ENCODE data around the gene ADGRD2. TPM values are rescaled to one million over a fixed set of nuclear protein-coding genes. Genes with fewer than 3 reads are reported as not detected.
"Not testable (repeated sequence)": the region's sequence is repeated elsewhere in the genome, so short reads cannot be mapped to it uniquely, and the experiment has no call there.

Gene ADGRD2
- total RNA-seq, 1 experiment from 2014 or later: not detected

DNA sequence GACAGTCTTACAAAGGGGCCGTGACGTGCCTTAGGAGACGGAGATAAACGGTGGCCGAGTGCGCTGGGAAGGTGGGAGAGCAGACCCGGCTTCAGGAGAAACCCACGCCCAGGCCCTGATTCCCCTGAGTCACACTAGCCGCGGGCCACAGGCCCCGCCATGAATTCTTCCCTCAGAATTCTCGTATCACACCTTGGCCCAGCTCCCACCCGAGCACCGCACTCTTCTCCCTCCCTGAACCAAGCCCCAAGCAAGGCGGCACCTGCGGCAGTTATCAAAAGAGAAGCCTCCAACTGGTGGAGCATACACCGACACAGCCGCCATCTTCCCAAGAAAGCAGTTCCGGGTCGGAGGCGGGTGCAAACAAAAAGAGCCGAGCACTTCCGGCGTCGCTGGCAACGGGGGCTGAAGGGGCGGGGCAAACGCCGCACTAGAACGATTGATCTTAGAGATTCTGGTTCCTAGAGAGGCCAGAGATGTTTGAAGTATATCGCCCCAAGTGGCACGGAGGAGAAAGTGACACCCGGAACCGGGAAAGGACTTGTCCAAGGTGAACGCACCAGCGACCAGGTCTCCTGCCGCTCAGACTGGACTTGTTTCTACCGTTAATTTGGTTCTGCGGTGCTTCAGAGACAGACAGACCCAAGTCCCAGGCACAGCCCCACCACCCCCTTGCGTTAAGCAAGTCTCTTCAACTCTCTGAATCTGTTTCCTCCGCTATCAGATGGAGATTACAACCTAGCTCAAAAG, 35.0 kb upstream of the ADGRD2 start, which contains the start of gene PSMB7:
TSS of gene PSMB7 (minus strand) at position 341 of the 750 bp plus-strand sequence. CDS start at position 324, 17 bp downstream.
- H4K20me1 ChIP-seq (ENCODE audit: insufficient read depth, low read depth, low read length): no peaks in the 10 kb centered on the region
- peaks cover 29% of the 10 kb centered on the region; the same call in 1 of the 2 replicates for H3K36me3 ChIP-seq (ENCODE audit: insufficient read depth, low read length)
- H3K79me2 ChIP-seq (ENCODE audit: low read length): peaks cover 37% of the 10 kb centered on the region
- peaks cover 23% of the 10 kb centered on the region for H3K4me1 ChIP-seq (ENCODE audit: low read length)
- peak within 1 kb of the TSS; percentile 79 for H3K9ac ChIP-seq (ENCODE audit: low read length)
- no peaks in the 10 kb centered on the region for H3K9me2 ChIP-seq (replicated peaks; ENCODE audit: insufficient read depth, low read length)
- no peaks in the 10 kb centered on the region for H3K9me3 ChIP-seq (ENCODE audit: low read length)
- H3K27ac ChIP-seq (ENCODE audit: low read length): no peak within 1 kb of the TSS
- H3K27me3 ChIP-seq (ENCODE audit: low read length): no peaks in the 10 kb centered on the region
- peak within 1 kb of the TSS; percentile 88 for H2AFZ ChIP-seq (ENCODE audit: low read length)
- peak within 1 kb of the TSS; percentile 85 for H3K4me2 ChIP-seq (ENCODE audit: low read depth, low read length, poor library complexity, severe bottlenecking)
- peak; percentile 100 for DNase-seq
- H3K4me3 ChIP-seq (ENCODE audit: low read length): peak within 1 kb of the TSS; percentile 82

DNA sequence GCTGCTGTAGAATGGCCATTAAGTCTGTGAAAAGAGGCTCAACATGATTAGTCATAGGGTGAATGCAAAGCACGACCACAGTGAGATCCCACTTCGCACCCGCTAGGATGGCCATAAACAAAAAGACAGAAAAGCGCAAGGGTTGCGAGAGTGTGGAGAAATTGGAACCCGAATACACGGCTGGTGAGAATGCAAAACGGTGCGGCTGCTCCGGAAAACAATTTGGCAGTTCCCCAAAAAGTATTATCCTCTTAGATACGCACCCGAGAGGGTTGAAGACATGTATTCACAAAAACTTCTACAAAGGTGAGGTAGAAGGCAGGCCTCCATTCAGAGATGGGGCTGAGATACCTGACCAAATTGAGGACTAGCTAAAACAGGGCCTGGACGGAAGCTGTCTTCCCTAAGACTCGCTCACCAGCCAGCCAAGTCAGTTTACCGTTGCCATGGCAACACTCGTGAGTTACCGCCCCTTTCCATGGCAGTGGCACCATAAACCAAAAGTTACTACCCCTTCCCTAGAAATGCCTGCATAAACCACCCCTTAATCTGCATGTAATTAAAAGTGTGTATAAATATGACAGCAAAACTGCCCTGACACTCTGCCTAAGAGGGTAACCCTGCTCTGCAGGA, 34.3 kb upstream of the ADGRD2 start:
- Histone ChIP-seq H3K9me3 (ENCODE audit: low read length) (no peaks in the 10 kb centered on the region), H3K27me3 (ENCODE audit: low read length) (no peaks in the 10 kb centered on the region), H3K9me2 (replicated peaks; ENCODE audit: insufficient read depth, low read length) (no peaks in the 10 kb centered on the region), H3K27ac (ENCODE audit: low read length) (no peak overlapping the region), H2AFZ (ENCODE audit: low read length) (peak overlapping the region; percentile 88), H3K9ac (ENCODE audit: low read length) (no peak overlapping the region), H3K4me1 (ENCODE audit: low read length) (peaks cover 30% of the 10 kb centered on the region), H3K36me3 (ENCODE audit: insufficient read depth, low read length) (peaks cover 25% of the 10 kb centered on the region; the same call in 1 of the 2 replicates), H3K4me3 (ENCODE audit: low read length) (peak overlapping the region; percentile 41; the same call in 1 of the 2 replicates), H3K4me2 (ENCODE audit: low read depth, low read length, poor library complexity, severe bottlenecking) (peak overlapping the region; percentile 44), H4K20me1 (ENCODE audit: insufficient read depth, low read depth, low read length) (no peaks in the 10 kb centered on the region), H3K79me2 (ENCODE audit: low read length) (peaks cover 32% of the 10 kb centered on the region)
- DNase-seq: no peak

DNA sequence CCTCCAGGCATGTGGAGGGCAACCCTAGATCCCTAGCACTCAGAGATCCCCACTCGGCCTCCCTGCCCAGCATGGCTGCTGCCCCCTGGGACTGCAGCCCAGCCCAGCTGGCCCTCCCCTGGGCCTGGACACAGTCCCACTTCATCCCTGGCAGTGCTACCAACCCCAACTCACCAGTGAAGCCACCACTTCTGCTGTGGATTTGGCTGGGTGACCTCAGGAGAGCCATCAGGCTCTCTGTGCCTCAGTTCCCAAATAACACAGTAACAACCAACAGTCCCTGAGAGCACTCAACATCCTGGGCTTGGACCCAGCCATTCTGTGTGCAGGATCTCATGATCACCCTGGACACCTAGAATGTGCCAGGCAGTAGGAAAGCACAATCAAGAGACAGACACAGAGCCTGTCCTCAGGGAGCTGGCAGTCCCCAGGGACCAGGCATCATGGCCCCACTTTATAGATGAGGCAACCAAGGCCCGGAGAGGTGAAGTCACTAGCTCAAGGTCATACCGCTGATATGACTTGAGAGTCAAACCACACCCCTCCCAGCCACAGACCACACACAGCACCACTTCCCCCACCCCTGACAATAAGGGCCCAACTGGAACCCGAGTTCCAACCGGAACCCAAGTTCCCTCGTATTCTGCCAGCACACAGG, 30.3 kb upstream of the ADGRD2 start:
- no peaks in the 10 kb centered on the region for H3K9me2 ChIP-seq (replicated peaks; ENCODE audit: insufficient read depth, low read length)
- no peak for DNase-seq
- H3K9ac ChIP-seq (ENCODE audit: low read length): no peak overlapping the region
- no peaks in the 10 kb centered on the region for H3K27me3 ChIP-seq (ENCODE audit: low read length)
- no peak overlapping the region for H3K4me2 ChIP-seq (ENCODE audit: low read depth, low read length, poor library complexity, severe bottlenecking)
- no peaks in the 10 kb centered on the region for H3K9me3 ChIP-seq (ENCODE audit: low read length)
- peaks cover 2% of the 10 kb centered on the region for H3K79me2 ChIP-seq (ENCODE audit: low read length)
- H3K4me3 ChIP-seq (ENCODE audit: low read length): no peak overlapping the region
- no peak overlapping the region for H3K27ac ChIP-seq (ENCODE audit: low read length)
- H3K4me1 ChIP-seq (ENCODE audit: low read length): peaks cover 19% of the 10 kb centered on the region
- no peaks in the 10 kb centered on the region for H4K20me1 ChIP-seq (ENCODE audit: insufficient read depth, low read depth, low read length)
- peak overlapping the region; percentile 69; the same call in 1 of the 2 replicates for H2AFZ ChIP-seq (ENCODE audit: low read length)
- H3K36me3 ChIP-seq (ENCODE audit: insufficient read depth, low read length): no peaks in the 10 kb centered on the region

DNA sequence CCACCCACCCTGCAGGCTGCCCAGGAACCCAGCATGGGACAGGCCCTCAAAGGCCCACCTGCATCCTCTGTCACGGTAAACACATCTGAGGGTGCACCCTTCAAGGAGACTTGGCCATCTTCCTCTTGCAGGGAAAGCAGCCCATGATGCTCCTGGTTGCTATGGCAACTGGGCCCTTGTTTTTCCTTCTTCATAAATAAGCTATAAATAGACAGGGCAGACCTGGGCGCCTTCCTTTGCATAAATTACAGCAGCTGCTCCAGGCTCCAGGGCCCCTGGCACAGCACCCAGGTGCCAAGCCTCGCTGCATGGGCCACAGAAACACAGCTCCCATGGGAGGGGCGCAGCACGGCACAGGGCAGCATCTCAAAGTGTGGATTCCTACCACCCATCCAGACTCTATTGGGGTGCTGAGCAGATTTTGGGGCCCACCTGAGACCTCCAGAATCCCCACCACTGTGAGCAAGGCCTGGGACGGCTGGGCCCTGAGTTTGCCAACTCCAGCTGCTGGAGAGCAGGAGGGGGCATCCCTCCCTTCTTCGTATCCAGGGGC, 29.2 kb upstream of the ADGRD2 start:
- H4K20me1 ChIP-seq (ENCODE audit: insufficient read depth, low read depth, low read length): no peaks in the 10 kb centered on the region
- no peak overlapping the region for H3K9ac ChIP-seq (ENCODE audit: low read length)
- no peak overlapping the region for H2AFZ ChIP-seq (ENCODE audit: low read length)
- H3K4me2 ChIP-seq (ENCODE audit: low read depth, low read length, poor library complexity, severe bottlenecking): no peak overlapping the region
- no peaks in the 10 kb centered on the region for H3K36me3 ChIP-seq (ENCODE audit: insufficient read depth, low read length)
- H3K9me3 ChIP-seq (ENCODE audit: low read length): no peaks in the 10 kb centered on the region
- peak; percentile 49 for DNase-seq
- no peak overlapping the region for H3K4me3 ChIP-seq (ENCODE audit: low read length)
- H3K27ac ChIP-seq (ENCODE audit: low read length): no peak overlapping the region
- H3K4me1 ChIP-seq (ENCODE audit: low read length): peaks cover 17% of the 10 kb centered on the region
- no peaks in the 10 kb centered on the region for H3K79me2 ChIP-seq (ENCODE audit: low read length)
- H3K9me2 ChIP-seq (replicated peaks; ENCODE audit: insufficient read depth, low read length): no peaks in the 10 kb centered on the region
- no peaks in the 10 kb centered on the region for H3K27me3 ChIP-seq (ENCODE audit: low read length)

DNA sequence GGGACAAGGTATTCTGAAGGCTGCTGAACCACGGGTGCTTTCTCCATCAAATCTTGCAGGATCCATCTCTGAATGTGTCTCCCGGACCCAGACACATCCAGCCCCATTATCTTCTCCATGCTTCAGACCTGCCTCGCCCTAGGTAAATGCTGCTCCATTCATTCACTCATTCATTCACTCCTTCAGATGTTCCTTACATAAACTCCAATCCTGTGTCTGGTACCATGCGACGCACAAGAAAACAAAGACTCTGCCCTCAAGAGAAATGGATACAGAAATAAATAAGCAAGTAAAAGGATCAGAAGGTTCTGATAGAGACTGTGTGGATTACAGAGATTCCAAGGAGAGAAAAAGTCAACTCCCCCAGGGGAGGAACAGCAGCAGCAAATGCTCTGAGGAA, 27.1 kb upstream of the ADGRD2 start:
- DNase-seq: no peak
- no peaks in the 10 kb centered on the region for H3K9me2 ChIP-seq (replicated peaks; ENCODE audit: insufficient read depth, low read length)
- no peak overlapping the region for H3K4me3 ChIP-seq (ENCODE audit: low read length)
- H3K27me3 ChIP-seq (ENCODE audit: low read length): no peaks in the 10 kb centered on the region
- H3K27ac ChIP-seq (ENCODE audit: low read length): no peak overlapping the region
- H3K9me3 ChIP-seq (ENCODE audit: low read length): no peaks in the 10 kb centered on the region
- no peak overlapping the region for H2AFZ ChIP-seq (ENCODE audit: low read length)
- no peaks in the 10 kb centered on the region for H4K20me1 ChIP-seq (ENCODE audit: insufficient read depth, low read depth, low read length)
- H3K36me3 ChIP-seq (ENCODE audit: insufficient read depth, low read length): no peaks in the 10 kb centered on the region
- no peak overlapping the region for H3K9ac ChIP-seq (ENCODE audit: low read length)
- H3K4me2 ChIP-seq (ENCODE audit: low read depth, low read length, poor library complexity, severe bottlenecking): no peak overlapping the region
- H3K79me2 ChIP-seq (ENCODE audit: low read length): no peaks in the 10 kb centered on the region
- peaks cover 17% of the 10 kb centered on the region for H3K4me1 ChIP-seq (ENCODE audit: low read length)

DNA sequence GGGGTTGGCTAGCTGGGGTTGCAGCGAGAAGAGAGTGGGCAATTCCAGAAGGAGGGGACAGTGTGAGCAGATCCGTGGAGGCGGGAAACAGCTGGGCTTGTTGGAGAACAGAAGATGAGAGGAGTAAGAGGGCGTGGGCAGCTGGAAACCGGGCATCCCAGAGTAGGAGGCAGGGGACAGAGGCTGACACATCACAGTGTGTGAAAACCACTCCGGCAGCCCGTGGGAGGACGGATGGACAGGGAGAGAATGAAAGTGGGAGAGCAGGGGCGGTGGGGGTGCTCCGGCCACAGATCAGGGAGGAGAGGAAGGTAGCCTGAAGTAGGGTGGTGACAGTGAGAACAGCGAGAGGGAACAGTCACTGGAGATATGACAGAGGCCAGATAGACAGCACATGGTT, 26.7 kb upstream of the ADGRD2 start:
- Histone ChIP-seq H3K9ac (ENCODE audit: low read length) (no peak overlapping the region), H3K36me3 (ENCODE audit: insufficient read depth, low read length) (no peaks in the 10 kb centered on the region), H2AFZ (ENCODE audit: low read length) (no peak overlapping the region), H3K4me1 (ENCODE audit: low read length) (peaks cover 17% of the 10 kb centered on the region), H3K9me3 (ENCODE audit: low read length) (no peaks in the 10 kb centered on the region), H3K79me2 (ENCODE audit: low read length) (no peaks in the 10 kb centered on the region), H3K9me2 (replicated peaks; ENCODE audit: insufficient read depth, low read length) (no peaks in the 10 kb centered on the region), H3K4me2 (ENCODE audit: low read depth, low read length, poor library complexity, severe bottlenecking) (no peak overlapping the region), H4K20me1 (ENCODE audit: insufficient read depth, low read depth, low read length) (no peaks in the 10 kb centered on the region), H3K27me3 (ENCODE audit: low read length) (no peaks in the 10 kb centered on the region), H3K4me3 (ENCODE audit: low read length) (no peak overlapping the region), H3K27ac (ENCODE audit: low read length) (no peak overlapping the region)
- DNase-seq: no peak

DNA sequence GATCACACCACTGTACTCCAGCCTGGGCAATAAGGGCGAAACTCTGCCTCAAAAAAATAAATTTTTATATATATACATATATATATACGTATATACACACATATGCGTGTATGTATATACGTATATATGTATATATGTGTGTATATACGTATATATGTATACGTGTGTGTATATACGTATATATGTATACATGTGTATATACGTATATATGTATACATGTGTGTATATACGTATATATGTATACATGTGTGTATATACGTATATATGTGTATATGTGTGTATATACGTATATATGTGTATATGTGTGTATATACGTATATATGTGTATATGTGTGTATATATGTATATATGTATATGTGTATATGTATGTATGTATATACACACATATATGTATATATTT, 24.5 kb upstream of the ADGRD2 start:
- DNase-seq; H3K4me1 ChIP-seq (ENCODE audit: low read length); H3K36me3 ChIP-seq (ENCODE audit: insufficient read depth, low read length): not testable (repeated sequence)

DNA sequence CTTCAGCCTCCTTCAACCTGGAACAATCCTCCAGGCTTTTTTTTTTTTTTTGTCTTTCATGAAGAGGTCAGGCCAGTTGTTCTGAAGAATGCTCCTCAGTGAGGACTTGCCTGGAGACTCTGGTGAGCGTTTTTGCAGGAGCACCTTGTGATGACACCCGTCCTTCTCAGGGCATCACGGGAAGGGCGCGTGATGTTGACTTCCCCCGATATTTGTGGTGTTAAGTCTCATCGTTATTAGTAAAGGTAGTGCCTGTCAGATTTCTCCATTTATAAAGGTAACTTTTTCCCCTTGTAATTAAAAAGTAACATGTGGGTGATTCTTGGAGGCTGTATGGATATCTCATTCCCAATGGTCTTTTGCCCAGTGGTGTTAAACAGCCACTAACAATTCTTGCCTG, 23.9 kb upstream of the ADGRD2 start:
- no peaks in the 10 kb centered on the region for H3K27me3 ChIP-seq (ENCODE audit: low read length)
- H3K27ac ChIP-seq (ENCODE audit: low read length): no peak overlapping the region
- no peak overlapping the region for H2AFZ ChIP-seq (ENCODE audit: low read length)
- no peaks in the 10 kb centered on the region for H4K20me1 ChIP-seq (ENCODE audit: insufficient read depth, low read depth, low read length)
- H3K4me1 ChIP-seq (ENCODE audit: low read length): no peaks in the 10 kb centered on the region
- H3K9me3 ChIP-seq (ENCODE audit: low read length): no peaks in the 10 kb centered on the region
- no peaks in the 10 kb centered on the region for H3K36me3 ChIP-seq (ENCODE audit: insufficient read depth, low read length)
- H3K79me2 ChIP-seq (ENCODE audit: low read length): no peaks in the 10 kb centered on the region
- no peaks in the 10 kb centered on the region for H3K9me2 ChIP-seq (replicated peaks; ENCODE audit: insufficient read depth, low read length)
- no peak overlapping the region for H3K4me2 ChIP-seq (ENCODE audit: low read depth, low read length, poor library complexity, severe bottlenecking)
- no peak for DNase-seq
- no peak overlapping the region for H3K9ac ChIP-seq (ENCODE audit: low read length)
- no peak overlapping the region for H3K4me3 ChIP-seq (ENCODE audit: low read length)

More for the DNA sequence above, 24.5 kb upstream of the ADGRD2 start:
- H3K27me3 ChIP-seq (ENCODE audit: low read length); H4K20me1 ChIP-seq (ENCODE audit: insufficient read depth, low read depth, low read length); H2AFZ ChIP-seq (ENCODE audit: low read length); H3K9me3 ChIP-seq (ENCODE audit: low read length); H3K4me3 ChIP-seq (ENCODE audit: low read length); H3K79me2 ChIP-seq (ENCODE audit: low read length); H3K9ac ChIP-seq (ENCODE audit: low read length); H3K4me2 ChIP-seq (ENCODE audit: low read depth, low read length, poor library complexity, severe bottlenecking); H3K9me2 ChIP-seq (replicated peaks; ENCODE audit: insufficient read depth, low read length); H3K27ac ChIP-seq (ENCODE audit: low read length): not testable (repeated sequence)

All from Karpas-422 (cell line).